GM21447 (cell line): Measurements from ENCODE around the gene ATXN2.
"Not testable (repeated sequence)": the region's sequence is repeated elsewhere in the genome, so short reads cannot be mapped to it uniquely, and the experiment has no call there.

Source experiments
- ATAC-seq: cut with Tn5 transposase; IDR thresholded peaks from one replicate; pipeline ENCODE4 v1.9.1; 2021; ENCODE audit not compliant: unreplicated experiment

The ATXN2 gene

GRCh38 chr12:111574797-111575443 lies 24.2 kb downstream of the ATXN2 start:
- no peak for ATAC-seq

DNA sequence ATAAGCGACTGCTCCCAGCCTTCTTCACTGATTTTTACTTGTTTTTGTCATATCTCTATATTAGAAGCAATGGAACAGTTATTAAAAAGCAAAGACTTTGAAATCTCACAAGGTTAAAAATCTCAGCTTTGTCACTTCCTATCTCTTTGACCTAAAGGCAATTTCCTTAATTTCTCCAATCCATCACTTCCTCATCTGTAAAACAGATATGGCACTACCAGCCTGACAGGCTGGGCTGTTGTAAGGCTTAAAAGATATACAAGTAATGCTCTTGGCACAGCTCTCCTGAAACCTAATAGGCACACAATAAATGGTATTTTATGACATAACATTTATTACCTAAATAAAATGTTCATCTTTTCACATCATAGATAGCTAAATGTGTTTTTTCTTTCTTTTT lies 25.6 kb downstream of the ATXN2 start:
- no peak for ATAC-seq

GRCh38 chr12:111570084-111570961 lies 28.8 kb downstream of the ATXN2 start:
- ATAC-seq = no peak

DNA sequence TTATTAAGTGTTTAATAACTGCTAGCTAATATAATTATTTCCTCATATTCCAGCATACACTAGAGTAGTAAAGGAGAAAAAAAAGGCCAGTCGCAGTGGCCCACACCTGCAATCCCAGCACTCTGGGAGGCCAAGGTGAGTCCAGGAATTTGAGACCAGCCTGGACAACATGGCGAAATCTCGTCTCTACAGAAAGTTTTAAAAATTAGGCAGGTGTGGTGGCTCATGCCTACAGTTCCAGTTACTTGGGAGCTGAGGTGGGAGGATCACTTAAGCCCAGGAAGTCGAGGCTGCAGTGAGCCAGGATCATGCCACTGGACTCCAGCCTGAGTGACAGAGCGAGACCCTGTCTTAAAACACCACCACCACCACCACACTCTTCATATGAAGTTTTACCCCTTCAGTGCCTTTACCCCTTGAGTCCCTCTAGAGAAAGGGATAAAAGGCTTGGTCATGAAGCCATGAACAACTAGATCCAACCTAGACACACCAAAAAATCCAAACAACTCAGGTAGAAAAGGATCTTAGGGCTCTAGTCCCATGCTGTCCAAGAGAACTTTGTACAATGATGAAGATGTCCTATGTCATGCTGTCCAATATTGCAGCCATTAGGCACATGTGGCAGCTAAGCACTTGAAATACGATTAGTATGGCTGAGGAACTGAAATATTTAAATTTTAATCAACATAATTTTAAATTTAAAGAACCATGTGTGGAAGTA lies 29.6 kb downstream of the ATXN2 start:
- ATAC-seq = no peak

DNA sequence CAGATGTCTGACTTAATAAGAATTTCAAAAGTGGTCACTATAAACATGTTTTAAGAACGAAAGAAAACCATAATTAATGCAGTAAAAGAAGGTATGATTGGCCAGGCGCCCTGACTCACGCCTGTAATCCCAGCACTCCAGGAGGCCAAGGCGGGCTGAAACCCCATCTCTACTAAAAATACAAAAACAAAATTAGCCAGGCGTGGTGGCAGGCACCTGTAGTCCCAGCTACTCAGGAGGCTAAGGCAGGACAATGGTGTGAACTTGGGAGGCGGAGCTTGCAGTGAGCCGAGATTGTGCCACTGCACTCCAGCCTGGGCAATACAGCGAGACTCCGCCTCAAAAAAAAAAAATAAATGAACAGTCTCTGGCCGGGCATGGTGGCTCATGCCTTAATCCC lies 38.3 kb downstream of the ATXN2 start:
- ATAC-seq = not testable (repeated sequence)

DNA sequence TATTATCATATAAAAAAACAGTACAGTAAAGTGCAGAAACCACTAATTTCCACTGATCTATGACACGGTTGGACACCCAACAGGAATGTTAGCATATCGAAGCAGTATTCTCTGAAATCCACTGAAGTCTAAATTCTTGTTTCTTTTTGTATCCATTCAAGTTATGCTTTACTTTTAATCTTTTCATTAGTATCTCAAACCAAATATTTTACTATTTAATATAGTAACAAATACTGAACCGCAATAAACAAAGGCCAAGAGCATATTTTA lies 41.1 kb downstream of the ATXN2 start:
- no peak for ATAC-seq

DNA sequence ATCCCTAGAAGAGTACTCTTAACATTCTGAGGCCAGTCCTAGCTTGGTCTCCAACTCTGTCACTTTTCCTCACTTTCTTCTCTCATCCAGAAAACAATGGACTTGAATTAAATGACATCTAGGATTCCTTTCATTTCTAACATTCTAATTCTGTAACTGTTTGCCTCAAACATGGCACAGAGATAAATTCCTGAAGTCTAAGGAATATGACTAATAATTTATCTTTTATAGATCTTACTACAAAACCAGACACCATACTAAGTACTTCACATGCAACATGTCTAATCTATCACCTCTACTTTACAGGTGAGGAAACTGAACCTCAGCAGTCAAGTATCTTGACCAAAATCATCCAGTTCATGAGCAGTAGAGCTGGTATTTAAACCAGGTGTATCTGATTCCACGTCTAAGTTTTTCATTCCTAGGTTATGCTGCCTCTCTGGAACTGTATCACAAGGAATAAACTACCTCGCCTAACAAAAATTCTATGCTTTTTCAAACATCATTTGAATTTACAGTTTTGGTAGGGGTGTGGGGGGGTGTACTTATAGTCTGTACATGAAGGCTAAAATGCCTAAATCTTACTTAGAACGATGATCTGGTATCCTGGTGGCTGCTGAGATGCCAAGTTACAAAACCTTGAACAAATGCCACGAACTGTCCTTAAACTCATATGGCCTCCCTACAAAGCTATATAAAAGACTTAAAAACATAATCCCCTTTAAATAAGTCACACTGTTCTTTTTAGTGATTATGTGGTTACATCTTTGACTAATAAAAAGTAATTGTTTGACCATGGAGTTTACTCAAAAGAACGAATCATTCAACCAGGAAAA lies 41.6 kb downstream of the ATXN2 start:
- no peak for ATAC-seq

DNA sequence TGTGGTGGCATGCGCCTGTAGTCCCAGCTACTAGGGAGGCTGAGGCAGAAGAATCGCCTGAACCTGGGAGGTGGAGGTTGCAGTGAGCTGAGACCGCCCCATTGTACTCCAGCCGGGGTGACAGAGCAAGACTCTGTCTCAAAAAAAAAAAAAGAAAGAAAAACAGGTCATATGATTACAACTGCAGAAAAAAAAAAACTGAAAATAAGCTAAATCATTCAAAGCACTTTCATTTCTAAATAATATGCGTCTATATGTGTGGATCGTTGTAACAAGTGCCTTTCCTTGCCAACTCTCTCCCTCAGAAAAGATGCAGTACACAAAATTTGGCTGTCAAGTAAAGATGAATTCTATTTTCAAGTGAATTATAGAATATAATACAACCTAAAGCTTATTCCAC lies 42.4 kb downstream of the ATXN2 start:
- ATAC-seq = no peak

DNA sequence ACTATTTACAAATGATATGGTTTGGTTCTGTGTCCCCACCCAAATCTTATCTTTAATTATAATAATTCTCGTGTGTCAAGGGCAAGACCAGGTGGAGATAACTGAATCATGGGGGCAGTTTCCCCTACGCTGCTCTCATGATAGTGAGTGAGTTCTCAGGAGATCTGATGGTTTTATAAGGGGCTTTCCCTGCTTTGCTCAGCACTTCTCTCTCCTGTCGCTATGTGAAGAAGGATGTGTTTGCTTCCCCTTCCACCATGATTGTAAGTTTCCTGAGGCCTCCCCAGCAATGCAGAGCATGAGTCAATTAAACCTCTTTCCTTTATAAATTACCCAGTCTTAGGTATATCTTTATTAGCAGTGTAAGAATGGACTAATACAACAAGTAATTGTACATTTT lies 43.8 kb downstream of the ATXN2 start:
- not testable (repeated sequence) for ATAC-seq

DNA sequence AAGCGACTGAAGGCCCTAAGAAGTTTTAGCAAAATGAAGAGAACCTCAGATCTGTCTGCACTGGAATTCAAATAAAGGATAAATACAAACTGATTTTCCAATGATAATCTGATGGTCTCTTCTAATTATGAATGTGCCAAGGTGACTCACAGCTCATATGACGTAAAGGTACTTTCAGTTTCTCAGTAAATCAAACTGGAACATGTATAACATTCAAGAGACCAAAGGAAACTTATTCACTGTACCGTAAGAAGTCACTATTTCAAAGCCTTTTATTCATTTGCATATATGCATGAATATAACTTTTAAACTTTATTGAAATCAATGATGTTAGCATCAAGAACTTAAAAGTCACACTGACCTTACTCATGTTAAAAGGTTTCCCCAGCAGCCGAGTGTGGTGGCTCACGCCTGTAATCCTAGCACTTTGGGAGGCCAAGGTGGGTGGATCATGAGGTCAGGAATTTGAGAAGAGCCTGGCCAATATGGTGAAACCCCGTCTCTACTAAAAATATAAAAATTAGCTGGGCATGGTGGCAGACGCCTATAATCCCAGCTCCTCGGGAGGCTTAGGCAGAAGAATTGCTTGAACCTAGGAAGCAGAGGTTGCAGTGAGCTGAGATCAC lies 52.2 kb downstream of the ATXN2 start:
- ATAC-seq = no peak

DNA sequence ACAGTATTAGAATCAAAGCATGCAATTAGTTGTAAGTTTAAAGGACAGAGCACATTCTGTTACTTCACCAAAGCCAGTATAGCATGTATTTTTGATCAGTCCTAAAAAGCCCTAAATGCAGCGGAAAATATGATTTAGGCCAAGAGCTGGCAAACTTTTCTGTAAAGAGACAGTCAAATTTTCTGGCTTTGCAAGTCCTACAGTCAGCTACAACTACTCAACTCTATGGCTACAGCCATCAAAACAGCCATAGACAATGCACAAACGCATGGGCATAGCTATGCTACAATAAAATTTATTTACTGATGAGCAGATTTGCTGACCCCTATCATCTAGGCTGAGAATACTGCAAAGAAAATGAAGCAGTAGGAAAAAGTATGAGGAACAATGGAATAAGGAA lies 52.9 kb downstream of the ATXN2 start:
- no peak for ATAC-seq

DNA sequence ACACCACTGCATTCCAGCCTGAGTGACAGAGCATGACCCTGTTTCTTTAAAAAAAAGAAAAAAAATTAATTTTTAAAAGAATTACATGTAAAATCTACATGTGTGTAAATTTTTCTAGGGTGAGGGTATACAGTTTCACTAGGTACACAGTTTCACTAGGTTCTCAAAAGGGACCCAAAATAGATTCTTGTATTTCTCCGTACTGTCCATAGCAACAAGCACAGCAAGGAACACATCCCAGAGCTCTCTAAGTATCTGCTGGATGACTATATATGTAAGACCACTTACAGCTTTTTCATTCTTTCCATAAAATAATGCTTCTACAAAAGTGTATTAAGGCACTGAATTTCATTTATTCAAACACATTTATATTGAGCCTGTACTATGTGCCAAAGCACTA lies 55.1 kb downstream of the ATXN2 start:
- no peak for ATAC-seq

- no peak for ATAC-seq
Measured at GRCh38 chr12:111532751-111533150, 66.4 kb downstream of the ATXN2 start.

GRCh38 chr12:111529424-111530368 lies 69.4 kb downstream of the ATXN2 start:
- ATAC-seq = no peak

DNA sequence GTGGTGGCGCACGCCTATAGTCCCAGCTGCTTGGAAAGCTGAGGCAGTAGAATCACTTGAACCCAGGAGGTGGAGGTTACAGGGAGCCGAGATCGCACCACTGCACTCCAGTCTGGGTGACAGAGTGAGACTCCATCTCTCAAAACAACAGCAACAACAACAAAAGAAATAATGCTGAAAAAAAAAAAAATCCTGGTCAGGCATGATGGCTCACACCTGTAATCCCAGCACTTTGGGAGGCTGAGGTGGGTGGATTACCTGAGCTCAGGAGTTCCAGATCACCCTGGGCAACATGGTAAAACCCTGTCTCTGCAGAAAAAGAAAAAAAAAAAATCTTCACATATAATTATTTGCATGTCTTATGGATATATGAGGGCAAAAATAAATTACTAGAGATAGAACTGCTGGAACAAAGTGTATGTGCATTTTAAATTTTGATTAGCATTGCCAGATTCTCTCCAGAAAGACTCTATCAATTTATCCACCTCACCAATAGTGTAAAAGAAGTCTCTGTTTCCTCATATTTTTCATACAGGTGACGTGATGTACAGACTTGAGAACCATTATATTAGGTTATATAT lies 75.4 kb downstream of the ATXN2 start:
- no peak for ATAC-seq

DNA sequence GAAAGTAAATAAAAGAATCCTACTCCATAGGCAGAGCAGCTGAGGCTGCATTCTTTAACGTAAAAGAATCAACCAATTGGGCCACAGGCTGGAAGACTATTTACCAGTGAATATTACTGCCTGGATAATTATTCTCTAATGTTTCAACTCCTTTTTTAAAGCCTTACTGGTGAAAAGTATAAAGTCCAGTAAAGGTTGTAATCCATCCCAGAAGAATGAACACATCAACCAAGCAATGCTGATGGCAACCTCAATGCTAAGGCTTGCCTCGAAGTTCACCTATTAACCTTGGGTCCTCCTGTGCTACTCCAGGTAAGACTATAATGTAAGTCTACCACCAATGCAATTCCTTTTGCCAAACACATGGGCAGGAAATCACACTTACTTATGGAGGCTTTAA lies 77.3 kb downstream of the ATXN2 start:
- ATAC-seq = no peak

DNA sequence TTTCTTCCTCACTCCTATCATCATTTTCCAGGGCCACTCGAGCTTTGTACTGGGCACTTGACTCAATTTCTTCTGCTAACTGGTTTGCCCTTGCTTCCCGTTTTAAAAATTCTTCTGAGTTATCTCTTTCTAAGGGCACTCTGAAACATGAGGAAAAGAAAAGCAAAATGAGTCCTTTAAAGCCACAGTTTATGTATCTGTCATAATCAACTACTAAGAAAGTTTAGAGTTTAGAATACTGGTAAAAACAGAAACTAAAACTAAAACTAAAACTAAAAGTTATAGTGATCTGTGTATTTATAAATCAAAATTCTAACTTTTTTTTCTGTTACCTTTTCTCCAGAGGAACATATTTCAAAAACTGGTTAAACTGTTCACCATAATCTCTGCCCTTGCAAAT lies 79.2 kb downstream of the ATXN2 start:
- ATAC-seq = no peak

DNA sequence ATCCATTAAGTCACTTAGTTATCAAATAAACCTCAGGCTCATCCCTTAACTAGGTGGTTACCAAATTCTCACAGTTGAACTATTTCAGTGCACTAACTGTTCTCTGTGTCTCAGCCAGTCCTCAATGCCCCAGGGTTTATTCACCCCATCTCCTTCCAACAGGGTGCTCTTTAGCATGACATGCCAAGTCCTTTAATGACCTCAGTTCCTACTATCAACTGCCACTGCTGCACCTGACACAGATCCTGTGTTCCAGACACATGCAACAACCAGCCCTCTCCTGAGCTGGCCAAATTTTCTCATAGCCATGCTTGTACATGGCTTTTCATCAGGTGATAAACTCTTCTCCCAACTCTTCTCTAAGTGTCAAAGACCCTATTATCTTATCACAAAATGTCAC lies 80.0 kb downstream of the ATXN2 start:
- ATAC-seq = no peak

DNA sequence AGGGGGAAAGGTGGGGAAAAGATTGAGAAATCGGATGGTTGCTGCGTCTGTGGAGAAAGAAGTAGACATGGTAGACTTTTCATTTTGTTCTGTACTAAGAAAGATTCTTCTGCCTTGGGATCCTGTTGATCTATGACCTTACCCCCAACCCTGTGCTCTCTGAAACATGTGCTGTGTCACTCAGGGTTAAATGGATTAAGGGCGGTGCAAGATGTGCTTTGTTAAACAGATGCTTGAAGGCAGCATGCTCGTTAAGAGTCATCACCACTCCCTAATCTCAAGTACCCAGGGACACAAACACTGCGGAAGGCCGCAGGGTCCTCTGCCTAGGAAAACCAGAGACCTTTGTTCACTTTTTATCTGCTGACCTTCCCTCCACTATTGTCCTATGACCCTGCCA lies 91.4 kb downstream of the ATXN2 start:
- ATAC-seq = not testable (repeated sequence)
